CD4-positive, alpha-beta T cell treated with Interleukin-4 for 4 hours (primary cell): ENCODE results near the gene CFAP58.

Experiments used
- DNase-seq: peaks from one replicate; pipeline ENCODE4 v3.0.0-alpha.2; 2020

The CFAP58 gene

DNA sequence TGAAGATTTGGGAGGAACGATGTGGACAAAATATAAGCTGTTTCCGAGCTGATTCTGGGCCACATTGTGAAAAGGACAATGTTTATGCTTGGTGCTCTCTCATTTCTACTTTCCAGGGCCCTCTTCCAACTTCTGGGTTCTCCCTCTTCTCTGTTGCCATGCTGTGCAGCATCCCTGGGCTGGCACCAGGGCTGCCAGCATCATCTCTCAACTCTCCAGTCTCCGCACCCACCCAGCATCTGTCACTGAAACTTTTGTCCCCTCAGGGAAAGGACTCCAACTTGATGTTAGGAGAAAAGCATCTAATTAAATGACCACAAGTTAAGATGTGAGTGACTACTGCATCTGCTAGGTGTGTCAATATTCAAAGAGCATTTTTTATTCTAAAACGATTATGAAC, 26.7 kb downstream of the CFAP58 start:
- DNase-seq = no peak

DNA sequence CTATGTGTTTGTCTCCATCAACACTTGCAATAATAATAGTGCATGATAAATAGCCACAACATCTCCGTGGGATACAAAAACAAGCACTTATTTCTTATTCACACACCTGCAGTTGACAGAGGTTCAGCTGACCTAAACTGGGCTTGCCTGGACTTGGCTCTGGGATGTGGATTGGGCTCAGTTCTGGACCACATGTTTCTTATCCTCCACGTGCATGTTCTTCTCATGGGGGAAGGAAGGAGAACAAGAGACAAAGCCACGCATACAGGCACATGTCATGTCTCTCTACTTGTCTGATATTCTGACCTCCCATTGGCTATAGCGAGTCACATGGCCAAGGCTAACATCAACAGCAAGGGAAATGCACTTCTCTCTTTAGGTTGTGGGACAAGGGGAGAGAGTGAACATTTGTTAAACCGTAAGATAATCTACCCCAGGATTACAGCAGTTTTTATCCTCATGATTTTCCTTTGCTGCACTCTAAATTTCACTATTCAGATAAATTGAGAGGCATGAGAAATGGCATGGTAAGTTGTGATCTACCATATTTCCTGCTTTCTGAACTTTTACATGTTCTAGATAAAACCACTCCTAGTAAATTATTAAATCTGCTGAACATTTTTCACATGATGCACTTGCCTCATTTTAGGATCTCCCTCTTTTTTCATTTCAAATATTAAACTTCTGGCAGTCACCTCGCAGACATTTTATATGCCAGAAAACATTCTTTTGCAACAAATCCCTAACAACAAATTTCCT, 33.7 kb downstream of the CFAP58 start:
- DNase-seq = no peak

DNA sequence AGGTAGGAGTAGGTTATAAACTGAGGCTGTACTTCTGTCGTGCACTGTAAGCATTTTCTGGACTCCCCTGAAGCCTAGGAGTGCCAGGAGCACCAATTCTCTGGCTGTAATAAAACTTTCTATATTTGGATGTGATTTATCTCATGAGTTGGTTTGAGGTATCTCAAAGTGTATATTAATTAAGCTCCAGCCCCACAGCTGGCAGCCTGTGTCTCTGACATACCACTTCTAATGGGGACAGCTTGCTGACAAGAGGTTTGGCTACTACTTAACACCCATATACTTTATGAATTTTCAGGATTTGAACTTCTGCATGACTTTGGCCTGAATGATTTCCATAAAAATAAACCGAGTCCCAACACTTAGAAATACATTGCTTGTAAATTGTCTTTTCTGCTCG, 35.2 kb downstream of the CFAP58 start:
- no peak for DNase-seq

DNA sequence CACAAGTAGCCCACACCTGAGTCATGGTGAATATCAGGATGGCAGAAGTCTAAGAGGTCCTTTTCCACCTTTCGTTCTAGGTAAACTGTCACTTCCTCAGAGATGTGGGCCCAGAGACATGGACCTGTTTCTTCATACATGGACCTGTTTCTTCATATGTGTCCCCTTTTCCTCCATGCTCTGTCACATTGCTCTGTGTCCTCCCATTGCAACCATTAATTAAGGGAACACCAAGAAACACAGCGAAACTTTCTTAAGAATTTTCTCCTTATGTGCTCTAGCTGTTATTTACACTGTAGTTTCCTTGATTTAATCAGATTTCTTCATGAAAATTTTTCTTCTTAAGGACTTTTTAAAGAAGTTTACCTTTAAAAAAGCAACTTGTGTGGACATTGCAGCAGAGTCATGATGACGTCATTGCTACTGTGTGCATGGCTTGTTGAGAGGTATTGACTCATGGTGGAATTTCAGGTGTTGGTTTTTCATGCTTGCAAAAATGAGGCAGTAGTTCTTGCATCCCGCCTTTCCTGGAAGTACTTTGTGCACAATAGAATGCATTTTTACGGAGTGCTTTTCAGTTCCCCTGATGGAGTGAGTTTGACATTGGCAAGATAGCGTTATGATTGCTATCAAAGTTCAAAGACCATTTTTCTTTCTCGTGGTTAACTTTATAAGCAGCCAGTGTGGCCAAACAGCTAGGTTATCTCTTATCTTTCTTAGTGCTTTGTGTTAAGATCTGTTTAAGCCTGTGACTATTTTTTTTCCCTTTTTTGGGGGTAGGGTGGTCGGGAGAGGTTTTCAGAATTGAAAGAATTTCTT, 37.7 kb downstream of the CFAP58 start:
- no peak for DNase-seq

DNA sequence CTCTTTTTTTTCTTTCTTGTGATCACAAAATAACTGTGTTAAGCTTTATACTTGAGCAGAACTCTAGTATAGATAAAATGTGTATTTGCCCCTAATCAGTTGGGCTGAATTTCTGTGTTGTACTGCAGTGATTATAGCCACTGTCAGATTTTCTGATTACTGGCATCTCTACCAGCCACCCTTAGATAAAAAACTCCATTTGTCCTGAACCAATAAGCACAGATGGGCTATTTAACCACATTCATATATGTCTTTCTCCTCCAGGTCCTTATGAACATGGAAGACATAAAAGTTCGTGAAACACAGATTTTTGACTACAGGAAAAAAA, 38.3 kb downstream of the CFAP58 start:
- DNase-seq = no peak

DNA sequence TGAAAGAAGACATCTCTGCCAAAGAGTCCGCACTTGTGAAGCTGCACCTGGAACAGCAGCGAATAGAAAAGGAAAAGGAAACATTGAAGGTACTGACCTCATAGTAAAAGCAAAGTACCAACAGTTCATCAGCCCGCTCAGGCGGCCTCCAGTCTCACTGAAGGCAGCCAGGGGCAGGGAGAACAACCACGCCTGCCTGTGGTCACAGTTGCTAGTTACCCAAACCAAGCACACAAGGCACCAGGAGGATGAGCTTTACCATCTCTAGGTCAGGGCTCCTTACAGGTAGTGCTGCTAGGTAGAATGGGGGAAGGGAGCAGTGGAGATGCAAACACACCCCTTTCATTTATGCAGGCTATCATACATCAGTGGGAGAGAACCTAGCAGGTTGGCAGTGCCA, 39.8 kb downstream of the CFAP58 start:
- no peak for DNase-seq

DNA sequence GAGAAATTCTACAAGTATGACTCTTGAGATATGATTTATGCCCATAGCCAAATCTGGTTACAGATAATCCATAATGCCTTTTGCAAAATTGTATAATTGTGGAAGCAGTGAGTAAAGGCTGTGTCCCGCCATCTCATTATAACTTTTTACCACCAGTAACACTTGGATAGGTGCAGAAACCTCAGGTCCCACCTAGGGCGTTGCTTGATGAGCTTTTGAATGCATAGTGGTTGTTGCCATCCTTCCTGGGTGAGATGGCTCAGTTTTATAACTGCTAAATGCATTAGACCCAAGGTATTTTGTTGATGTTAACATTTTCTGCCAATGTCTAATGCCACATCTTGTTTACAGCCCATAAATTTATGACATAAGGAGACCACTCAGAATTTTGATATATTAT, 42.9 kb downstream of the CFAP58 start:
- DNase-seq = no peak

DNA sequence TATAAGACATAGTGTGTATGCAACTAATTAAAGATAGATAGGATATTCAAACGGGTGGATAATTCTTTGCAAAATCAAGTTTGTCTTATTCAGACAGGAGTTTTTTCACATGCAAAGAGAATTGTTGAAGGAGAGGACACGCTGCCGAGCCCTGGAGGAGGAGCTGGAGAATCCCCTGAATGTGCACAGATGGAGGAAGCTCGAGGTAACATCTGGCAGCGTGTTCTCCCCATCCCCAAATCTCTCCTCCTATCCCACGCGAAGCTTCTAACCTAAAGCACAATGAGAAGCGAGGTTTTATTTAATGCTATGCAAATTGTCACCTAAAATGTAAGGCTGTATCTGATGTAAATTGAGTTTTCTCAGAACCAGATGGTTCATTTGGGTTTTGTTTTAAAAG, 50.0 kb downstream of the CFAP58 start:
- DNase-seq = no peak

DNA sequence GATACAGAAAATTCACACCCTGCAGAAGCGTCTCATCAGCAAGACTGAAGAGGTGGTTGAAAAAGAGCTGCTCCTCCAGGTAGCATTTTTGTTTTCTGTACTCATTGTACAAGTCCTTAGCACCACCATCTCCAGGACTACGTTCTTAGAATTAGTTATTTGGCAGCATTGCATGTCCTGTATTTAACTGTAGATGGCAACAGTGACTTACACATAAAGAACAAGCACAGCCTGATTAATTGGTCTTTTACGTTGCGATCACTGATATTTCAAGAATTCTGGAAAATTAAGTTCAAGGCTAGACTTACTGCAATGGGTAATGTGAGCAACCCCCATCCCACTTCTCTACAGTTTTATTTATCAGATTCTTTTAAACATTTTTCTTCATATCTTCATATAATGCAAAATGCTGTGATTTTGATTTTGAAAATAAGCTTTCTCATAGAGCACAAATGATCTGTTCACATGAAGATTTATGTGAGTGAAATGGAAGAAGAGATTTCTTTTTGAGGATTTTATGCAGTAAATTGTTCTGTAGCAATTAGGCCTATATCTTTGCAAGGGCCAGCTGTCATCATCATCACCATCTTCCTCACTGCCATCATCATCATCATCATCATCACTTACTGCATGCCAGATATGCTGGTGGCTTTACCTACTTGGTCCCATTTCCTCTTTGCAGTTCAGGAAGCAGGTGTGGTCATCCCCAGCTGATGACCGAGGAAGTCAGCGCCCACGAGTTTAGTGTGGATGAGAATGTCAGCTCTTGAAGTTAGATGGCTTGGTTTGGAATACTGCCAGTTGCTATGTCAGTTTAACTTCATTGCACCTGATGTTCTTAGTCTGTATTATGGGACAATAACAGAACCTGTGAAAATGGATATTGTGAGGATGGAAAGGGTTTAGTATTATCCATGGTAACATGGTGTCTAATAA, 53.4 kb downstream of the CFAP58 start:
- DNase-seq = no peak

DNA sequence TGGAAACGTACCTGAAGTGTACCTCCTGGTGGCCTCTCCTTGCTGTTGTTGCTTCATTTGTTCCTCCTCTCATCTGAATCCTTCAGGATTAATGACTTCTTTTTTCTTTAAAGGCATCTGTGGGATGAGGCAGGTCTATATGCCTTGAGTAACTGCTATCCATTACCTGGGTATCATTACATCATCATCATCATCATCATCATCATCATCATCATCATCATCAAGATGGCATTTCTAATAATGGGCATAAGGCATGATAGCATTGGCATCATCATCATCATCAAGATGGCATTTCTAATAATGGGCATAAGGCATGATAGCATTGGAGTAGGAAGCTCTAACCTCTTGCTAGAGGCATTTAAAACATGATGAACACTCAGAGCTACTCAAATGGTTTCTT, 59.9 kb downstream of the CFAP58 start:
- DNase-seq = no peak

DNA sequence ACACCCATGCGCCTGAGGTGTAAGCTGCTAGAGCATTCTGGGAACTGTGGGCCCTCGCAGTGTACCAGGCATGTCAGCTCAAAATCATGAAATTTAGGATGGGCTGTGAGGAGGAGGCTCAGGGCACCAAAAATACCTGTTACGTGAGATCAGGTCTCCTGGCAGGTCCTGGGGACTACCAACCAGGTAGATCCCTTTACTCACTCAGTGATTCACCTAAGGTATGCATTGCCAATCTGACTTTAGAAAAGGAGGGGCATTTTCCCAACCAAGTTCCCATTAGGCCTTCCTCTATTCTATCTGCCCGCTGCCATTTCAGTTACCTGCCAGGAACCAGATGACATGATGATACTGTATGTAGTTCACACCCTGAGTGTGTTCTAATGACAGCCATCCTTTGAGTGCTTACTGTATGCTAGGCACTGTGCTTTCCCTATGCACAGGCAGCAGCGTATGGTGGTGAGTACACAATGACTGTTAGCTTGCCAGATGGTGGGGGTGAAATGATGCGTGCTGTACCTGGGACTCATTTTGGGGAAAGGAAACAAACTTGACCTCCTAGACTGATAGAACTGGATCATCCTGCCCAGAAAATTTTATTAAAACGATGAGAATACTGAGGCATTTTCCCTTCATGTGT, 62.0 kb downstream of the CFAP58 start:
- DNase-seq = no peak

DNA sequence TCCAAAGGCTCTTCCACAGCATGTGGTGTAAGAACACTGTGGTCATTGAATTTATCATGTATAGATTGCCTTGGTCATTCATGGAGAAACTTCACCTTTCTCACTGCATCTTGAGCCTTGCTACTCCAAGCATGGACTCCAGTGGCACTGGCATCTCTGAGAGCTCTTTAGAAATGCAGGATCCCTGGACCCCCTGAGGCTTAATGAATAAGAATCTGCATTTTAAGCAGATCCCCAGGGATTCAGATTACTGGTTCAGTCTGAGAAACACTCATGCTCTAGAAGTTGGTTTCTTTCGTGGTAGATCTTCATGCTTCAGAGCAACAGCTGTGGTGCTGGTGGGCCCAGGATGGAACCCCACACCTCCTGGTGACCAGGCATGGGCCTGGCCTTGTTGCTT, 63.2 kb downstream of the CFAP58 start:
- DNase-seq = no peak

DNA sequence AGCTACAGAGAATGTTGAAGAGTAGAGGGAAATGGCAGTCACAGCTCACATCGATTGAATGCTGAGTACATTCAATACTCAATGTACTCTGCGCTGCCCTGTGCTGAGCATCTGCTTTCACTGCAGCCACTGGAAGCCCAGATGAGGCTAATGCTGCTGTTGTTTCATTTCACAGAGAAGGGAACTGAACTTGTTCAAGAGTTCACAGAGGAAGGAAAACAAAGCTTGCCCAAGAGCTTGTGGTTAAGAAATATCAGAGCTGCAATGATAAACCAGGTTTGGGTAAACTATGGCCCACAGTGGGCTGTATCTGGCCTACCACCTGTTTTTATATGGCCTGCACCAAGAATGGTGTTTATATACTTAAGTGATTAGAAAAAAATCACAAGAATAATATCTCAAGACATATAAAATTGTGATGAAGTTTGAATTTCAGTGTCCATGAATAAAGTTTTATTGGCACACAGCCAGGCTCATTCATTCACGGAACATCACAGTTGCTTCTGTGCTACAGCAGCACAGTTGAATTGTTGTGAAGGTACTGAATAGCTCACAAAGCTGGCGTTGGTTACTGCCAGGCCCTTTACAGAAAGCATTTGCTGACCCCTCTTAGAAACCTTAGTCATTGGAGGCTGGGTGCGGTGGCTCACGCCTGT, 64.1 kb downstream of the CFAP58 start:
- no peak for DNase-seq

DNA sequence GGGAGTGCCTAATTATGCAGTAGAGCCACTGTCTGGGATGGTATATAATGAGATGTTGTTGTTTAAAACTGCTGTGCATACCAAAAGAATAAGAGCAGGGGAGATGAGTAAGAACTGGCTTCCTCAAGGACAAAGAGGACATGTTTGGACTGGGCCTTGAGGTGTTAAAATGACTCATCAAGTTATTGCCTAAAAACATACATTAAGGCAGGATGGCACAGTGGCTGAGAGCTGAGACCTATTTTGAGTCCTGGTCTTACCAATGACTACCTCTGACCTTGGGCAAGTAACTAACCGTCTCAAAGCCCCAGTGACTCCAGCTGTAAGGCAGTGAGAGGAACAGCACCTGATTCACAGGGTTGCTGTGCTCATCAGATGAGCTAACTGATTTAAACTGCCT, 71.1 kb downstream of the CFAP58 start:
- no peak for DNase-seq

DNA sequence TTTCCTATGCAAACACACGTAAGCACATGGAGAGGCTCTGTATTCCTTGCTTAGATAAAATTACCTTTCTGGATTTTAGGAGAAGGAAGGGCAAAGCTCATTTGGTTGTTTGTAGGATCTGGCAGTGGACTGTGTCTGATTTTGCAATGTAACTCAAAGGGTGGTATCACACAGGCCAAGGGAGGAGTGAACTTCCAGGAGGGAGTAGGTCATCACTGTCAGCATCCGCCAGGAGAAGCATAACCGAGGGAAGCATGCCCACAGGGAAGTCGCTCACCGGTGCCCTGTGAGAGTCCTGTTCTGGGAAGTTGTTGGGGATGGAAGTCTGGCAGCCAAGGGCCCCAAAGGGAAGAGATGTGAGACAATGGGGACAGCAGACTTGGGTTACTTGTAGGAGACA, 74.4 kb downstream of the CFAP58 start:
- DNase-seq = no peak

DNA sequence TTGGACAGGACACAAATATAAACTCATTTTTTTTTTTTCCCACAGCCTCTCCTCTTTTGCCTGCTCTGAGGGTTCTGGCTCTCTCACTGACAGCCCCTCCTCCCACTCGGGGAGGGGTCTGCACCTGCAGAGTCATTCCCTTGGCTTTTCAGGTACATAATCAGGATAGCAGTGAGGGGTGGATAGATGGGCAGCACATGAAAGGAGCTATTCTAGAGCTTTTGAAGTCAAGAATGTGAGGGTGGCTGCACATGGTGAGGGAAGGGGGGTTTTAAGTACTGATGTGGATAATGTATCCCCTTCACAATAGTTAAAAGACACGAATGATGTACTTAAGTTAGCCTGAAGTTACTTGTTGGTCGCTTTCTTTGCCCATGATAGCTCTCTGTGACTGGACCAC, 76.2 kb downstream of the CFAP58 start:
- no peak for DNase-seq

DNA sequence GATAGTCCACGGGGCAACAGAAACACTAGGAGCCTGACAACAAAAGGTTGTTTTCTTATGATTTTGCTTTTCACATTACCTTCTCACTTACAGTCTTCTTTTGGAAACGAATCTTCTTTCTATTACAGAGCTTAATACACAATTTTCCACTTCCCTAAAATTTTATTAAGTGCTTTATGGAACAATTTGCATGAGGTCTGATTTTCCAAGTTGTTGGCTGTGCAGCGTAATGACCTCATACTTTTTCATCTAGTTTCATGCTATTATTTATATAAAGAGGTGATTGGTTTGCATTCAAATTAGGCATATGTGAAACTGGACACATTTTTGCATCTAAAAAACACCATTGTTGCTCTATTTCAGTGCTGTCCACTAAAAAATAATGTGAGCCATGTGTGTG, 76.7 kb downstream of the CFAP58 start:
- DNase-seq = no peak

DNA sequence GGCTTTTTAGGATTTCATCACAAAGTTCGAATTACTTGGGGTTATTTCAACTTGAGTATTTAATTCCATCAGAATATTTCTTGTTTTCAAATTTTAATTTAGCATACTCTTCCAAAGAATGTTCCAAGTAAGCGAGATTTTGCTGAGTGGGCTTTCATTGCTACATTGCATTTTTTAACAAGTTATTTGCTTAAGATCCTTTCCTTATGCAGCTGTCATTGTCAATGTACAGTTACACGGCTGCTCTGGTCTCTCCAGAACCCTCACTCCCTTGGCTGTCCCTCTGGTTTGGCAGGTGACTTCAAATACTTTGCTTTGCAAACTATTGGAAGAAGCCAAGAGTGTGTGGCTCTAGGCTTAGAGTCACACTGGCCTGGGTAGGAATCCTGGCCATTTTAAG, 80.0 kb downstream of the CFAP58 start:
- DNase-seq = no peak

DNA sequence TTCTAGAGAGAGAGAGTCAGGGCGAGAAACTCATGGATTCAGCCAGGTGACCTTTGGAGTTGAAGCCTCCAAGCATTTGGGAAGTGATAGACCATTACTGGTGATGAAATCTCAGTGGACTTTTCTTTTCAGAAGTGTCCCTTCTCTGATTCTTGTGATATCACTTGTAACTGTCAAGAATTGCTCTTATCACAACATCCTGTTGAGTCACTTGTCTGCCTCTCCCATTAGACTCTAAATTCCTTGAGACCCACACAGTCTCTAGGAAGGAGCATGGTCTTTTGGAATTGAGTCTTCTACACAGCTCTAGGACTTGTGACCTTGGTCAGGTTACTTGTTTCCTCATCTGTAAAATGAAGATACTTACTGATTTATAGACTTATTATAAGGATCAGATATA, 81.0 kb downstream of the CFAP58 start:
- no peak for DNase-seq

DNA sequence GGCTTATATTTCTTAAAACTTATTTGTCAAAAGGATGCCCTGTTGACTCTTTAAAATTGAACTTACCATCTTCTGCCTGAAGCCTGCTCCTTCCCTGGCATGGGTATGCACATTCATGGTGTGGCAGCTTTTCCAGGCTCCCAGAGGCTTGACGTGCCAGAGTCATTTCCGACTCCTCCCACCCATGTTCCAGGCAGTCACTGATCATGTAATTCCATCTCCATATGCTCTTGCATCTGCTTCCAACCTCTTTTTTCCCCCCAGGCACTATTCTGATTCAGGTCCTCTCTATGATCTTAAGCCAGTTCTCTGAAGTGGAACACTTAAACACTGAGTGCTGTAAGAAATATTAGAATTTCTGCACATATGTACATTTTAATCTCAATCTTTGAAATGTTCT, 82.2 kb downstream of the CFAP58 start:
- no peak for DNase-seq

DNA sequence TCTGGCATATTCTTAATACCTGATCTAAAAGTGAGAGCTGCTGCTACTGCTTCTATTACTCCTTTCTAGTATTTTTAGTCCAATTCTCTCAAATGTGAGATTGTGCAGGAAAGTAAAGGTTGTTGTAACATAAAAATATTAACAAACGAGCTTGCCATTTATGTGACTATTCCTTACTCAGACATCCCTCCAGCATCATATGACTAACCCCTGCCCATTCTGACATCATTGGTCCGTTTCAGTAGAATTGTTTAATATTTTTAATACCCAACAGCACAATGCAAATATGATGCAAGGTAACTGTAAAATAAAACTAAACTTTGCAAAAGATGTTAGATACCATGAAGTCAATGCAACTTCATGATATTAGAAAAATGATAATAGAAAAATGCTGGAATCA, 83.6 kb downstream of the CFAP58 start:
- no peak for DNase-seq

DNA sequence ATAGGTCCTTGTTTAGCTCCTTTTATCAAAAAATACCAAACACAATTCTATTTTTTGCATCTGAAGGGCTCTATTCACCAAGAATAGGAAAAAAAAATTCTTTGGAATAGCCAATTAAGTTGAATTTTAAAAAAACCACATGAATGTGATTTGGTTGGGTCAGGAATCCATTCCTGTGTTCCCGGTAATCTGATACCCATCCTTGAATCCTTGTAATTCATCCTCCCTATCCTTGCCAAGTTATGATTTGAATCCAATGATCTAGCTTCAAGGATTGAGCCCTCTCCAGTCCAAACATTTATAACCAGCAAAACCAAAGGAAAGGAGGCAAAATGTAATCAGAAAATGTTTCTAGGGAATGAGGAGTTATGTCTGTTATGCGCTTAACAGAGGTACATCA, 86.6 kb downstream of the CFAP58 start:
- no peak for DNase-seq
